GM12892 (cell line): Measurements from ENCODE around the gene MROH8.

ENCODE experiments used
- POLR2A ChIP-seq: IDR thresholded peaks from 2 replicates; pipeline ENCODE4 v1.6.1; 2011; ENCODE audit warnings: low read depth, low read length, control low read depth
- POLR2AphosphoS5 ChIP-seq: IDR thresholded peaks from 2 replicates; pipeline ENCODE4 v1.6.1; 2011; ENCODE audit warnings: low read depth, low read length, control low read depth

DNA sequence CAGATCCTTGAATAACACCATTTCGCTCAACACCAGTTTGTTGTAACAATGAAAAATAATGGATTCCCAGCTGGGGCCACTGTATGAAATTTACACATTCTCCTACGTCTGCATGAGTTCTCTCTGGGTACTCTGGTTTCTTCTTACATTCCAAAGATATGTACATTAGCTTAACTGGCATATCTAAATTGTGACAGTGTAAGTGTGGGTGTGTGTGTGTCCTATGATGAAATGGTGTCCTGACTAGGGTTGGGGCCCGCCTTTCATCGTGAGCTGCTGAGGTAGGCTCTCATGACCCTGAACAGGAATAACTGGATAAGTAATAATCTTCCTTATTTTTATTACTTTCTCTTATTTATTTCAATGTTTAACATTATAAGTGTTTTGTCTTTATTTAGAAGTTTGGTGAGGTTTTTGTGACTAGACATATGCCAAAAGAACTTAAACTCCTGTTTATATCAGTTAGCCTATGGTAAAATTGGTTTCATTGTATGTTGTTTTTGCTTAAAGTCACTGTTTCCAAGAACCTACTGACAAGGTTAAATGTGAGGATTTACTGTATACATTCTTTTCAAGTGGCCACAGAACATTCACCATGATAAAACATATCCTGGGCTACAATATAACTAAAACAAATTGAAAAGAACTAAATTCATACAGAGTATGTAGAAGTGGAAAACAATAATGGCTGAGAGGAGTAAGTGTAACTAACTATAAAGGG lies 126.0 kb downstream of the MROH8 start:
- TF ChIP-seq POLR2A (no peak), POLR2AphosphoS5 (no peak)
